ENCODE data around the gene ALOXE3.
"Not testable (repeated sequence)": the region's sequence is repeated elsewhere in the genome, so short reads cannot be mapped to it uniquely, and the experiment has no call there.

ALOXE3 gene

DNA sequence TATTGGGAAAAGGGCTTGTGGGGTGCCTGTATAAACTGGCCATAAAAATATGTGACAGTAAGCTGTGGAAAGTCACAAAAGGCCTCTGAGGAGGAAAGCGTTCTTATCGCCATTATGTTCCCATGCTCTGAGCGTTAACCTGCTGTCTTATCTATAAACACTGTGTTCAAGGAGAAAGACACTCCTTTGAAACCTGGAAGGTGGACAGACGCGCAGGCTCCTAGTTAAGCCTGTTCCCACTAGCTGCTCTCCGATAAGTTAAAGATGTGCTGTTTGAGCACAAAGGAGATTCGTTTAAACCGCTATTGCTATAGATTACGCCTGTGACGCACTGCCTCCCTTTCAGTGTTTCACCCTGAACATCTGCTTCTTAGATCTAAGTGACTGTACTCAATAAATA is 36.0 kb downstream of the ALOXE3 start:
- DNase-seq (ENCODE audit: low spot score in 2 of 2): no peak
- H3K27ac Mint-ChIP-seq (ENCODE audit: low read depth): no peak overlapping the region
- peaks cover 12% of the 10 kb centered on the region for H3K4me1 Mint-ChIP-seq
- no peaks in the 10 kb centered on the region for H3K9me3 Mint-ChIP-seq
- ATAC-seq (replicated peaks; ENCODE audit: extremely low read depth, poor library complexity, severe bottlenecking): no peak
- H3K36me3 Mint-ChIP-seq (ENCODE audit: insufficient read depth): peaks cover 5% of the 10 kb centered on the region
- H3K4me3 Mint-ChIP-seq: no peak overlapping the region
- H3K27me3 Mint-ChIP-seq: peaks cover 31% of the 10 kb centered on the region

DNA sequence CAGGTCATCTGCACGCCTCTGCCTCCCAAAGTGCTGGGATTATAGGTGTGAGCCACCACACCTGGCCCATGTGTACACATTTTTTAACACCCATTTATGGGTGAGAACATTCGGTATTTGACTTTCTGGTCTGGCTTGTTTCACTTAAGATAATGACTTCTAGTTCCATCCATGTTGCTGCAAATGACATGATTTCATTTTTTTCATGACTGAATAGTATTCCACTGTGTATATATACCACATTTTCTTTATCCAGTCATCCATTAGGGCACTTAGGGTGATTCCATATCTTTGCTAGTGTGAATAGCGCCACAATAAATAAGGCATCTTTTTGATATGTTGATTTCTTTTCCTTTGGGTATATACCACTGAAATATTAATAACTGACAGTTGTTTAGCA is 36.4 kb downstream of the ALOXE3 start:
- no peak for ATAC-seq (replicated peaks; ENCODE audit: extremely low read depth, poor library complexity, severe bottlenecking)
- Mint-ChIP-seq H3K36me3 (ENCODE audit: insufficient read depth) (peaks cover 5% of the 10 kb centered on the region), H3K4me3 (no peak overlapping the region), H3K9me3 (no peaks in the 10 kb centered on the region), H3K27ac (ENCODE audit: low read depth) (no peak overlapping the region), H3K4me1 (peaks cover 12% of the 10 kb centered on the region), H3K27me3 (peaks cover 26% of the 10 kb centered on the region)
- DNase-seq (ENCODE audit: low spot score in 2 of 2): no peak

DNA sequence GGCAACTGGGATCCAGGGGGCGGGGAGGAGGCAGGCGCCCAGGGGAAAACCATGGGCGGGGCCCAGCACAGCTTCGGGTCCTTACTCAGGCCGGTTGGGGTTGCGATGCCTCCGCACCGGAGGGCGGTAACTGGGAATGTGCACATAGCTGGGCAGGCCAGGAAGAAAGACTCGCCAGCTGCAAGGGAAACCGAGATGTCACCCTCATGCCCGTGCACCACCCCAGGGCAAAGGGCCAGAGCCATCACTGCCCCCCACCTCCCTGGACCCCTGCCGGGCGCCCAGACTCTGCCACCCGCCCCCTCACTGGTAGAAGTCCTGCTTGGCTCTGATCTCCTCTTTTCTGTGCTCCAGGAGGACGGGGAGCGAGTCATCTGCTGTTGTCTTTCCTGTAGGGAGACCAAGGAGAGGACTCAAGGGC is 37.5 kb downstream of the ALOXE3 start:
- DNase-seq (ENCODE audit: low spot score in 2 of 2) (no peak), ATAC-seq (replicated peaks; ENCODE audit: extremely low read depth, poor library complexity, severe bottlenecking) (no peak)
- Mint-ChIP-seq H3K27ac (ENCODE audit: low read depth) (no peak overlapping the region), H3K36me3 (ENCODE audit: insufficient read depth) (peaks cover 5% of the 10 kb centered on the region), H3K9me3 (no peaks in the 10 kb centered on the region), H3K27me3 (peaks cover 23% of the 10 kb centered on the region), H3K4me1 (peaks cover 12% of the 10 kb centered on the region), H3K4me3 (peak overlapping the region; percentile 29)

DNA sequence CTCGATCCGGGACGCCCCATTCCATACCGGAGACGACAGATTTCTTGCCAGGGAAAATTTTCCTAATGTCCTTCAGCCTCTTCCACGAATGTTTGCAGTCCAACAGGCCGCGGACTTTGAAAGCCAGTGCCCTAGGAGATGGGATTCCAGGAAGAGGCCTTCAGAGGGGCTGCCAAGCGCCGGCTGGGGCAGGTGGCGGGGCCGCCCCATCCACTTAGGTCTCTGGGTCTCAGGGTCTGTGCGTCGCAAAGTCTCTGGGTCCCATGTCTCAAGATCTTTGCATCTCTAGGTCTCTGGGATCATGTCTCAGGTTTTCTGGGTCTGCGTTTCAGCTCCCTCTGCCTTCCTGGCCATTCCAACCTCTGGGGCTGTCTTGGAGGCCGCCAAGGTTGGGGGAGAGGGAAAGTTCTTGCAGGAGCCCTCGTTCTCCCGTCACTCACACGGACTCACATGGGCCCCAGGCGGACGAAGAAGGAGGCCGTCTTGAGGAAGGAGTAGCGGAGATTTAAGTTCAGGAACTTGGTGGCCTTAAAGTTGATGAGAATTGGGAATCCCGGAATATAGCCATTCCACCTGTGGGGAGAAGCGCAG is 38.0 kb downstream of the ALOXE3 start:
- Mint-ChIP-seq H3K27me3 (peaks cover 23% of the 10 kb centered on the region), H3K27ac (ENCODE audit: low read depth) (no peak overlapping the region), H3K9me3 (no peaks in the 10 kb centered on the region), H3K4me3 (peak overlapping the region; percentile 86), H3K36me3 (ENCODE audit: insufficient read depth) (peaks cover 3% of the 10 kb centered on the region), H3K4me1 (peaks cover 12% of the 10 kb centered on the region)
- no peak for ATAC-seq (replicated peaks; ENCODE audit: extremely low read depth, poor library complexity, severe bottlenecking)
- DNase-seq (ENCODE audit: low spot score in 2 of 2): no peak

DNA sequence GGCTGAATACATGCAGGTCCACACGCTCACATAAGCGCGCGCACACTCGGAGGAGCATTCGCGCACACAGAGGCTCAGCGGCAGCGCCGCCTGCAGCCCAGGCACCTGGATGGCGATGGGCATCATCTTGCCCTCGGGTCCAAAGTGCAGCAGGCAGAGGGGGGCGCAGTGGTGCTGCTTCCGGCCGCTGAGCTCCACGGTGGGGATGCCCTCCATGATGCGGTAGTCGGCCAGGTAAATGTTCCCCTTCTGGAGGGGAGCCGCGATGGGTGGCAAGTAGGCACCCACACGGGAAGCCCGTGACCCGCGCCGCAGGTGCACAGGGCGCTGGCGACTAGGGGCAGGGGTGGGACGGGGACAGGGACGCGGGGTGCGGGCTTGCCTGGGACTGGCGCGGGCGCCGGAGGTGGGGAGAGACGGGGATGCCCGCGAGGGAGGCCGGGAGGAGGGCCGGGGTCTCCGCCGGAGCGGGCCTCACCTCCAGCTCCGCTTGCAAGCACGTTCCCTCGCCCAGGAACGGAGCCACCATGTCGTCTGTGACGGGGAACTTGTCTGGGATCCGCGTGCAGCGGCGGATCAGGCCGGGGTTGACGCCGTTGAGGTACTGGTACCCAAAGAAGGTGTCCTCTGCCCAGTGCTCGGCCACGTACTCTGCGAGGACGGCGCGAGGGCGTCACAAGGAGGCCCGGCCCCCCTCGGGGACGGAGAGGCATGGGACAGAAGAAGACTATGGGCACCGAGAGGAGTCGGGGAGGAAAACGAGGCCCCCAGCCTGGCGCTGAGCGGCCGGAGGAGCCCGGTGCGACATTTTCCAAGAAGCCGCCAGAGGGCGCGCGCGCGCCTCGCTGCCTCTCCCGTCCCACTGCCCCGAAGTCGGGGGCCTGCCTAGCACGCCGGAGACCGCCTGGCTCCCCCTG is 38.8 kb downstream of the ALOXE3 start:
- H3K4me3 Mint-ChIP-seq: peak overlapping the region; percentile 86
- peaks cover 13% of the 10 kb centered on the region for H3K4me1 Mint-ChIP-seq
- peaks cover 26% of the 10 kb centered on the region for H3K27me3 Mint-ChIP-seq
- peak overlapping the region; percentile 65 for H3K27ac Mint-ChIP-seq (ENCODE audit: low read depth)
- H3K9me3 Mint-ChIP-seq: no peaks in the 10 kb centered on the region
- peak; percentile 83 for ATAC-seq (replicated peaks; ENCODE audit: extremely low read depth, poor library complexity, severe bottlenecking)
- peak; percentile 57 to 73 for DNase-seq (ENCODE audit: low spot score in 2 of 2)
- peaks cover 3% of the 10 kb centered on the region for H3K36me3 Mint-ChIP-seq (ENCODE audit: insufficient read depth)

DNA sequence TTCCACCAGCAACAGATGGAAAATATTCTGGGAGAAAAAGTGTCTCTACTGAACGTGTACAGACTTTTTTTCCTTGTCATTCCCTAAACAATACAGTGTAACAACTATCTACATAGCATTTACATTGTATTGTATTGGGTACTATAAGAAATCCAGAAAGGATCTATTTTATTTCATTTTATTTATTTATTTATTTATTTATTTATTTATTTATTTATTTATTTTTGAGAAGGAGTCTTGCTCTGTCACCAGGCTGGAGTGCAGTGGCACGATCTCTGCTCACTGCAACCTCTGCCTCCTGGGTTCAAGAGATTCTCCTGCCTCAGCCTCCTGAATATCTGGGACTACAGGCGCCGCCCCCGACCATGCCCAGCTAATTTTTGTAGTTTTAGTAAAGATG is 40.4 kb downstream of the ALOXE3 start:
- H3K27me3 Mint-ChIP-seq: peaks cover 36% of the 10 kb centered on the region
- not testable (repeated sequence) for H3K4me3 Mint-ChIP-seq; ATAC-seq (replicated peaks; ENCODE audit: extremely low read depth, poor library complexity, severe bottlenecking); H3K36me3 Mint-ChIP-seq (ENCODE audit: insufficient read depth); DNase-seq (ENCODE audit: low spot score in 2 of 2); H3K27ac Mint-ChIP-seq (ENCODE audit: low read depth); H3K9me3 Mint-ChIP-seq
- H3K4me1 Mint-ChIP-seq: peaks cover 29% of the 10 kb centered on the region

DNA sequence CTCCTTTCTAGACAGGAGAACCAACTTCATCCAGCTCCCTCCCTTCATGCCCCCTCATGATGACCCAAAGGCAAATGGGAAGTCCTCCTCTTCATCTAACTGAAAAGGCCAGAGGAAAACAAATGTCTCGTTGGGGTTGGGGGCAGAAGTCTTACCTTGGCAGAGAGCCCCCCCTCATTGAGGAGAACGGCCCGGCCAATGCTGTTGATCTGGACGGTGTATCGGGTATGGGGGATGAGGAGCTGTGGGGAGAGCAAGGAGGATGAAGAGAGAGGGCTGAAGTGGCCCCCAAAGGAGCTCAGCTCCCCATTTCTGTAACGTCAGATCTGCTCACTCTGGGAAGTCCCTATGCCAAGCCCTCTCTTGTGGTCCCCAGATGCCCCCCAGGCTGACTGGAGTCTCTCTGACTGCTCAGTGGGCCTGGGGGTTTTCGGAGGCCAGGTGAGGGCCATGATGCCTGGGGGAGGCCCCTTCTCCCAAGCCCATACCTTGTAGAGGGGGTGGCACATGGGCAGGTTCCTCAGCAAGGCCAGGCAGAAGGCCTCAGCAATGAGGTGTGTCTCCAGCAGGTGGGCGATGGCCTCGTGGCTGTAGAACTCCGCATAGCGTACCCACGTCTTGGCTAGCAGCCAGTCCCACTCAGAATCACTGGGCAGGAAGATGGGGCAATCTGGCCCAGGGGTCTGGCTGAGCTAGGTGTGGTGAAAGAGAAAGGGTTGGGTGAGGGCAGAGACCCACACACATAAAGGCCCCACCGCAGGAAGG is 41.6 kb downstream of the ALOXE3 start:
- Mint-ChIP-seq H3K4me3 (no peak overlapping the region), H3K4me1 (peaks cover 36% of the 10 kb centered on the region), H3K36me3 (ENCODE audit: insufficient read depth) (peaks cover 3% of the 10 kb centered on the region), H3K27me3 (peaks cover 49% of the 10 kb centered on the region), H3K27ac (ENCODE audit: low read depth) (no peak overlapping the region), H3K9me3 (no peaks in the 10 kb centered on the region)
- DNase-seq (ENCODE audit: low spot score in 2 of 2) (no peak), ATAC-seq (replicated peaks; ENCODE audit: extremely low read depth, poor library complexity, severe bottlenecking) (no peak)

DNA sequence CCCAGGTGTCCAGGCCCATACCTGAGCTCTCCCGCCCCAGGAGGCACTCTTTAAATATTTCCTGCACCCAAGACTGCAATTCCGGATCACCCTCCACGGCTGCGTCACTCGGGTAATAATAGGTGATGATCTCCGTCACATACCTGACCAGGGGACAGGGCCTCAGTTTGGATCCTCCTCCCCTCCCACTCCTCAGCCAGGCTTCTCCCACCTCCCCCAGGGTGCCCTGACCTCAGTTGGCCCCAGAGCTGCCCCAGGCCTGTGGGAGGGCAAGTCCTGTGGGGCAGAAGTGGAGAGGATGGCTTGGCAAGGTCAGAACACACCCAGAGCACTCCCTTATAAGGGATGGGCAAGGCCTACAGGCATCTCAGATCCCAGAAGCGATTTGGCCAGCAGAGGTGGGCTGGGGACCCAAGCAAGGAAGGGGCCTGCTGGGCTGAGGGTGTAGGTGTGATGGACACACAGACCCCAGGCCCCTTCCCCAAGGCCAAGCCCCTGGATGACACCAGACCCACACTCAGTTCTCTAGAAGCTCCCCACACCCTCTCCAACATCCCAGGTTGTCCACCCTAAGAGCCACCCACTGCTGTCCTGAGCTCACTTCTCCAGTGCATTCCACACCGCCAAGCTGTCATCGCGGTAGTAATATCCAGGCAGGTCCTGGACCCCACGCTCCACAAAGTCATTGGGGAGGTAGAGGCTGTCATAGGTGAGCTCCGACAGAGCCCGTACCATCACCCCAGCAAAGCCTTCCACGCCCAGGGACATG is 42.6 kb downstream of the ALOXE3 start:
- Mint-ChIP-seq H3K27me3 (peaks cover 58% of the 10 kb centered on the region), H3K4me3 (no peak overlapping the region), H3K9me3 (no peaks in the 10 kb centered on the region), H3K27ac (ENCODE audit: low read depth) (no peak overlapping the region), H3K4me1 (peaks cover 36% of the 10 kb centered on the region), H3K36me3 (ENCODE audit: insufficient read depth) (peaks cover 3% of the 10 kb centered on the region)
- ATAC-seq (replicated peaks; ENCODE audit: extremely low read depth, poor library complexity, severe bottlenecking): no peak
- DNase-seq (ENCODE audit: low spot score in 2 of 2): no peak

DNA sequence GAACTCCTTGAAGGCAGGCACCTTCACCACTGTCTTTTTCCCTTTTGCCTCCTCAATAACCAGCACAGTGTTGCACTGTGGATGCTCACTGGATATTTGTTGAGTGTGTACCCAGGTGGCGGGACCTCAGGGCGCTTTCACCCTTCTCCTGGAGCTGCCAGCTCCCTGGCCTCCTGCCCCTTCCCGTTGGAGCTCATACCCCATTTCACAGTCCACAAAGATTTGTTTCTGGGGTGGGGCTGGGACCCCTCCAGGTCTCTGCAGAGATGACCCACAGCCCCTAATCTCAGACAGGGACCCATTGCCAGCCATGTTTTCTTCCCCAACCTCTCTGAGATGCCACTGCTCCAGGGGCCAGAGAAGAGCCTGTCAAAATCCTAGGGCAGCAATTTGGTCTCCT is 43.2 kb downstream of the ALOXE3 start:
- ATAC-seq (replicated peaks; ENCODE audit: extremely low read depth, poor library complexity, severe bottlenecking) (no peak), DNase-seq (ENCODE audit: low spot score in 2 of 2) (no peak)
- H3K27me3 Mint-ChIP-seq: peaks cover 65% of the 10 kb centered on the region
- H3K4me1 Mint-ChIP-seq: peaks cover 36% of the 10 kb centered on the region
- peaks cover 3% of the 10 kb centered on the region for H3K36me3 Mint-ChIP-seq (ENCODE audit: insufficient read depth)
- H3K27ac Mint-ChIP-seq (ENCODE audit: low read depth): no peak overlapping the region
- no peak overlapping the region for H3K4me3 Mint-ChIP-seq
- no peaks in the 10 kb centered on the region for H3K9me3 Mint-ChIP-seq

DNA sequence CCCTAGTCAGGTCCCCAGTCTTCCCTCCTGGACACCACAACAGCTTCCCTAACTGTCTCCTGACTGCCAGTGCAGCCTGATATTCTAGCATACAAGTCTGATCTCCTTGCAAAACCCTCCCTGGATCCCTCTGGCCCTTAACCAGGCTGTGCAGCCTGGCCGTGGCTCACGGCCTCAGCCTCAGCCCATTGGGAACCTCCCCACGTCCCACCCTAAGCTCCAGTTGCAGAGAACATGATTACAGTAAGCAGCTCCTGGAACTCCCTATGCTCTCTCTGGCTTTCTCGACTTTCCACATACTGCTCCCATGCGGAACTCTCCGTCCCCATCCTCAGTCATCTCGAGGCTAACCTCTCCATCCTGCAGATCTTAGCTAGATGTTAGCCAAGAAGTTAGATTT is 43.8 kb downstream of the ALOXE3 start:
- Mint-ChIP-seq H3K4me1 (peaks cover 31% of the 10 kb centered on the region), H3K4me3 (no peak overlapping the region), H3K27me3 (peaks cover 66% of the 10 kb centered on the region), H3K36me3 (ENCODE audit: insufficient read depth) (no peaks in the 10 kb centered on the region), H3K27ac (ENCODE audit: low read depth) (no peak overlapping the region), H3K9me3 (no peaks in the 10 kb centered on the region)
- ATAC-seq (replicated peaks; ENCODE audit: extremely low read depth, poor library complexity, severe bottlenecking) (no peak), DNase-seq (ENCODE audit: low spot score in 2 of 2) (no peak)

DNA sequence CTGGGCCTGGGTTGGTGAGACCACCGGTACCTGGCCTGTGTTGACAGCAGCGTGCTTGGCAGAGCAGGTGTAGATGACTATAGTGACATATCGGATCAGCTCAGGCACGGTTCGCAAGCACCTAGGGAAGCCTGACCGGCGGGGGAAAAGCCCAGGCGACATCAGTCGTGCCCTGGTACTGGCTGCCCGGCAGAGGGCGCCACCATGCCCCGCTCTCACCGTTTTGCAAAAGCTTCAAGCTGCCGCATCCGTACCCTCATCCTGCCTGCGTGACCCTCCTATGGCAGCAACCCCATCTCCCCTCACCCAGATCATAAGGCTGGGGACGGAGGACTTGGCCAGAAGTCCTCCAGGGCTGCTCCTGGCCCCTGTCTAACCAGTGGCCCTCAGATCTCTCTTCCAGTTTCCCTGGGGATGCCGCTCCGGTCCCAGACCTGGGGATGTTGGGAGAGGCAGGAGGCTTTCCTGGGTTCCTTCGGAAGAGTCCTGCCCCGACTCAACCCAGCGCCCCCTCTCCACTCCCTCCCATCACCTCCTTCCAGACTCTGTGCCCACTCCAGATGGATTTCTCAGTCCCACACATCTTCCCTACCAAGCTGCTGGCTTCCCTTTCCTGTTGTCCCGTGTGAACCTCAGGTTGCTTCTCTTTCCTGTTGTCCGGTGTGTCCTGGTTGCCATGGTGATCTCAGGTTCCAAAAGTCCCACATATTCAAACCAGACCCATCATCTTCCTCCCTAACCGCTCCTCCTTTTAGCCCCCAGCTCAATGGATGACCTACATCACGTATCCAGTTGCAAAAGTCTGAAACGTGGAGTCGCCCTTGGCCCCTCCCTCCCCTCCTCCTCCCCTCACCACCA is 44.5 kb downstream of the ALOXE3 start:
- peak overlapping the region; percentile 67 for H3K4me3 Mint-ChIP-seq
- DNase-seq (ENCODE audit: low spot score in 2 of 2) (peak; percentile 74 to 77), ATAC-seq (replicated peaks; ENCODE audit: extremely low read depth, poor library complexity, severe bottlenecking) (peak; percentile 91)
- H3K4me1 Mint-ChIP-seq: peaks cover 24% of the 10 kb centered on the region
- no peaks in the 10 kb centered on the region for H3K9me3 Mint-ChIP-seq
- H3K27me3 Mint-ChIP-seq: peaks cover 66% of the 10 kb centered on the region
- peak overlapping the region; percentile 75 for H3K27ac Mint-ChIP-seq (ENCODE audit: low read depth)
- no peaks in the 10 kb centered on the region for H3K36me3 Mint-ChIP-seq (ENCODE audit: insufficient read depth)

Measured in central memory CD8-positive, alpha-beta T cell (primary cell).